SK-N-SH (cell line): ENCODE measurements around the gene FAM20C. TPM values are rescaled to one million over a fixed set of nuclear protein-coding genes. Genes with fewer than 3 reads are reported as not detected.

Experiments used
- CTCF ChIA-PET: fragments of 300-600, 350-600 bp; formaldehyde crosslinking; extraction: SDS; loops from one replicate; lab custom pipeline; 2021; lab: Yijun Ruan, JAX
- POLR2A ChIA-PET: fragments of 350-600 bp; sonication (Branson Sonifier 250); formaldehyde crosslinking; extraction: SDS; loops from one replicate; lab custom pipeline; 2020; ENCODE audit warnings: antibody characterized with exemption, inconsistent platforms; lab: Yijun Ruan, JAX
- DNase-seq: peaks from one replicate; pipeline ENCODE4 v3.0.0; 2012
- H2AFZ ChIP-seq: fragments of 200-600 bp; sonication (generic); 2 replicates; pipeline ENCODE4 v1.8.1; 2016; ENCODE audit warnings: antibody characterized with exemption, mild to moderate bottlenecking, low read depth
- H3F3A ChIP-seq: fragments of 200-600 bp; sonication (generic); replicated peaks from 2 replicates; pipeline ENCODE3; 2016; ENCODE audit warnings: antibody characterized with exemption, mild to moderate bottlenecking; ENCODE audit not compliant: insufficient read depth
- H3K27ac ChIP-seq, 2 experiments: fragments of 200-500 bp in 1 of 2; fragments of 200-600 bp in 1 of 2; sonication (Bioruptor generic) in 1 of 2; sonication (generic), shearing (Covaris generic) in 1 of 2; 2 replicates each; pipeline versions ENCODE4 v1.5.1 to v1.6.1; 2014 to 2016; ENCODE audit warnings: low read depth in 2 of 2, inconsistent platforms in 1 of 2, low read length in 1 of 2, mild to moderate bottlenecking in 1 of 2, mixed read lengths in 1 of 2
- H3K27me3 ChIP-seq: fragments of 200-600 bp; sonication (generic), shearing (Covaris generic); 2 replicates; pipeline ENCODE4 v1.6.1; 2016; ENCODE audit warnings: mixed run types; ENCODE audit not compliant: insufficient read depth
- H3K36me3 ChIP-seq, 2 experiments: fragments of 200-500 bp in 1 of 2; fragments of 200-600 bp in 1 of 2; sonication (Bioruptor generic) in 1 of 2; sonication (generic) in 1 of 2; replicated peaks in 1 of 2; 2 replicates each; pipeline versions ENCODE3 to v1.5.1; 2014 to 2016; ENCODE audit warnings: low read length in 1 of 2, mild to moderate bottlenecking in 1 of 2; ENCODE audit not compliant: insufficient read depth in 2 of 2, control insufficient read depth in 1 of 2
- H3K4me1 ChIP-seq, 2 experiments: fragments of 200-500 bp in 1 of 2; fragments of 200-600 bp in 1 of 2; sonication (Bioruptor generic) in 1 of 2; sonication (generic), shearing (Covaris generic) in 1 of 2; 2 replicates each; pipeline versions ENCODE4 v1.5.1 to v1.6.1; 2014 to 2016; ENCODE audit warnings: low read depth in 1 of 2, low read length in 1 of 2, mixed run types in 1 of 2; ENCODE audit not compliant: insufficient read depth in 2 of 2, control insufficient read depth in 1 of 2
- H3K4me2 ChIP-seq: fragments of 200-600 bp; sonication (generic), shearing (Covaris generic); 2 replicates; pipeline ENCODE4 v1.6.1; 2017; ENCODE audit warnings: mixed run types
- H3K4me3 ChIP-seq, 2 experiments: fragments of 200-500 bp in 1 of 2; fragments of 200-600 bp in 1 of 2; sonication (Bioruptor generic) in 1 of 2; sonication (generic), shearing (Covaris generic) in 1 of 2; 2 replicates each; pipeline versions ENCODE4 v1.5.1 to v1.8.1; 2014 to 2016; ENCODE audit warnings: low read depth in 2 of 2, inconsistent platforms in 1 of 2, low read length in 1 of 2, mild to moderate bottlenecking in 1 of 2, mixed read lengths in 1 of 2, moderate library complexity in 1 of 2
- H3K79me2 ChIP-seq: fragments of 200-600 bp; sonication (generic); 2 replicates; pipeline ENCODE4 v1.8.1; 2017; ENCODE audit warnings: mild to moderate bottlenecking; ENCODE audit not compliant: insufficient read depth
- H3K9ac ChIP-seq: fragments of 200-600 bp; sonication (generic); 2 replicates; pipeline ENCODE4 v1.6.1; 2017; ENCODE audit warnings: mixed run types
- H3K9me2 ChIP-seq: fragments of 200-600 bp; sonication (generic); 2 replicates; pipeline ENCODE4 v1.6.1; 2017; ENCODE audit warnings: mixed run types
- H3K9me3 ChIP-seq: fragments of 200-600 bp; sonication (generic); 2 replicates; pipeline ENCODE4 v1.6.1; 2017; ENCODE audit warnings: mixed run types, mild to moderate bottlenecking, moderate library complexity
- H4K20me1 ChIP-seq: fragments of 200-600 bp; sonication (generic); 2 replicates; pipeline ENCODE4 v1.6.1; 2017; ENCODE audit warnings: mild to moderate bottlenecking, mixed run types; ENCODE audit not compliant: insufficient read depth
- CHD2 ChIP-seq: fragments of 150-350 bp; IDR thresholded peaks from 2 replicates; pipeline ENCODE4 v1.6.1; 2018; ENCODE audit warnings: low read length; ENCODE audit not compliant: partially characterized antibody
- GABPA ChIP-seq: IDR thresholded peaks from 2 replicates; pipeline ENCODE4 v1.4.0; 2012; ENCODE audit warnings: low read depth, mild to moderate bottlenecking
- JUND ChIP-seq: IDR thresholded peaks from 2 replicates; pipeline ENCODE4 v1.4.0; 2012
- MEF2A ChIP-seq: IDR thresholded peaks from 2 replicates; pipeline ENCODE4 v1.4.0; 2012; ENCODE audit warnings: low read depth, borderline replicate concordance
- NFIC ChIP-seq: IDR thresholded peaks from 2 replicates; pipeline ENCODE4 v1.4.0; 2012; ENCODE audit warnings: borderline replicate concordance
- NRF1 ChIP-seq: IDR thresholded peaks from 2 replicates; pipeline ENCODE4 v1.6.1; 2012; ENCODE audit warnings: low read depth, mild to moderate bottlenecking, low read length
- RCOR1 ChIP-seq: fragments of 150-350 bp; IDR thresholded peaks from 2 replicates; pipeline ENCODE4 v1.6.1; 2017; ENCODE audit warnings: antibody characterized with exemption, low read length
- RFX5 ChIP-seq: IDR thresholded peaks from 2 replicates; pipeline ENCODE4 v1.6.1; 2012; ENCODE audit warnings: mild to moderate bottlenecking, improper control_type of control experiment, low read length
- SIN3A ChIP-seq: IDR thresholded peaks from 2 replicates; pipeline ENCODE4 v1.6.1; 2012; ENCODE audit warnings: low read depth, mild to moderate bottlenecking, low read length, moderate library complexity, borderline replicate concordance
- SMC3 ChIP-seq: IDR thresholded peaks from 2 replicates; pipeline ENCODE4 v1.6.1; 2012; ENCODE audit warnings: low read depth, low read length, improper control_type of control experiment
- TCF12 ChIP-seq: IDR thresholded peaks from 2 replicates; pipeline ENCODE4 v1.4.0; 2012
- TEAD4 ChIP-seq: IDR thresholded peaks from 2 replicates; pipeline ENCODE4 v1.4.0; 2012; ENCODE audit warnings: mild to moderate bottlenecking, borderline replicate concordance; ENCODE audit not compliant: insufficient read depth
- YY1 ChIP-seq: IDR thresholded peaks from 2 replicates; pipeline ENCODE4 v1.4.0; 2012; ENCODE audit warnings: low read depth, mild to moderate bottlenecking
- WGBS: methylation state at CpG from one replicate; pipeline ENCODE4 v1.1.6; 2017; ENCODE audit warnings: low lambda C conversion rate; 5-methylcytosine and 5-hydroxymethylcytosine counted together
- polyA plus RNA-seq, 3 experiments: library from polyadenylated mRNA; depleted of rRNA; stranded (reverse); fragments of >200 nt; gene quantifications; 2 replicates each; pipeline ENCODE4 v1.2.3, GENCODE V29; 2012
- TF ChIP-seq, protein P1 (sequence below): fragments of 150-350 bp; IDR thresholded peaks from 2 replicates; pipeline ENCODE4 v1.6.1; 2016; ENCODE audit warnings: mild to moderate bottlenecking, low read depth, low read length
- TF ChIP-seq, protein P2 (sequence below): IDR thresholded peaks from 2 replicates; pipeline ENCODE4 v1.6.1; 2012; ENCODE audit warnings: mild to moderate bottlenecking, low read depth, low read length, moderate library complexity
- TF ChIP-seq, protein P3 (sequence below): IDR thresholded peaks from 2 replicates; pipeline ENCODE4 v1.4.0; 2012; ENCODE audit warnings: low read depth
- TF ChIP-seq, protein P4 (sequence below): IDR thresholded peaks from 2 replicates; pipeline ENCODE4 v1.4.0; 2012; ENCODE audit warnings: low read depth, borderline replicate concordance

FAM20C gene
- polyA plus RNA-seq, 1 of the 3 experiments (the other 2 are of a cell fraction) = 12.7 TPM

DNA sequence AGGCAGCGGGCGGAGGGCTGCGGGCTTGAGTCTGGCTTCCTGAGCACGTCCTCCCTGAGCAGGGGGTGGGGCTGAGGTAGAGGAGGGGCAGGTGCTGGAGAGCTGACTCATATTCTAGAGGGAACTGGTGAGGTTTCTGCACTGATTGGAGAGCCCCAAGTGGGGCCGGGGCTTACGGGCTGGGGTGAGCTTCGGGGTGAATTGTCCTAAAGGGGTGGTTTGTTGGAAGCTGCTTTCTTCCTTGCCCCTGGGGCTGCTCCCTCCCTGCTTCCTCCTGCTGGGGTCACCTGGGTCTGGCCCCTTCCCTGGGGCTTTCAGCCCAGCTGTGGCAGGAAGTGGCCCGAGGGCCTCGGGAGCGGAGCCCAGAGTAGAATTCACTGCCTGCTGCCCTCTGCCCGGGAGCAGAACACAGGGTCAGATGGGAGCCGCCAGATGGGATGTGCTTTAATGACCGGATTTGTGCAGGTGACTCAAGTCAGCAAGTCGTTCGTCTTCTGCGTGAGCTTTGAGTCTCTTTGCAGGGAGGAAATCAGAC, 48.6 kb downstream of the FAM20C start:
- no peak for DNase-seq
- H3K4me3 ChIP-seq = no peak overlapping the region
- no peaks in the 10 kb centered on the region for H3K79me2 ChIP-seq
- no peaks in the 10 kb centered on the region for H3K4me1 ChIP-seq
- no peaks in the 10 kb centered on the region for H3K9me2 ChIP-seq
- no peak overlapping the region for H3K9ac ChIP-seq
- TF ChIP-seq, protein P1, sequence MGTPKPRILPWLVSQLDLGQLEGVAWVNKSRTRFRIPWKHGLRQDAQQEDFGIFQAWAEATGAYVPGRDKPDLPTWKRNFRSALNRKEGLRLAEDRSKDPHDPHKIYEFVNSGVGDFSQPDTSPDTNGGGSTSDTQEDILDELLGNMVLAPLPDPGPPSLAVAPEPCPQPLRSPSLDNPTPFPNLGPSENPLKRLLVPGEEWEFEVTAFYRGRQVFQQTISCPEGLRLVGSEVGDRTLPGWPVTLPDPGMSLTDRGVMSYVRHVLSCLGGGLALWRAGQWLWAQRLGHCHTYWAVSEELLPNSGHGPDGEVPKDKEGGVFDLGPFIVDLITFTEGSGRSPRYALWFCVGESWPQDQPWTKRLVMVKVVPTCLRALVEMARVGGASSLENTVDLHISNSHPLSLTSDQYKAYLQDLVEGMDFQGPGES = no peak
- TF ChIP-seq, protein P2, sequence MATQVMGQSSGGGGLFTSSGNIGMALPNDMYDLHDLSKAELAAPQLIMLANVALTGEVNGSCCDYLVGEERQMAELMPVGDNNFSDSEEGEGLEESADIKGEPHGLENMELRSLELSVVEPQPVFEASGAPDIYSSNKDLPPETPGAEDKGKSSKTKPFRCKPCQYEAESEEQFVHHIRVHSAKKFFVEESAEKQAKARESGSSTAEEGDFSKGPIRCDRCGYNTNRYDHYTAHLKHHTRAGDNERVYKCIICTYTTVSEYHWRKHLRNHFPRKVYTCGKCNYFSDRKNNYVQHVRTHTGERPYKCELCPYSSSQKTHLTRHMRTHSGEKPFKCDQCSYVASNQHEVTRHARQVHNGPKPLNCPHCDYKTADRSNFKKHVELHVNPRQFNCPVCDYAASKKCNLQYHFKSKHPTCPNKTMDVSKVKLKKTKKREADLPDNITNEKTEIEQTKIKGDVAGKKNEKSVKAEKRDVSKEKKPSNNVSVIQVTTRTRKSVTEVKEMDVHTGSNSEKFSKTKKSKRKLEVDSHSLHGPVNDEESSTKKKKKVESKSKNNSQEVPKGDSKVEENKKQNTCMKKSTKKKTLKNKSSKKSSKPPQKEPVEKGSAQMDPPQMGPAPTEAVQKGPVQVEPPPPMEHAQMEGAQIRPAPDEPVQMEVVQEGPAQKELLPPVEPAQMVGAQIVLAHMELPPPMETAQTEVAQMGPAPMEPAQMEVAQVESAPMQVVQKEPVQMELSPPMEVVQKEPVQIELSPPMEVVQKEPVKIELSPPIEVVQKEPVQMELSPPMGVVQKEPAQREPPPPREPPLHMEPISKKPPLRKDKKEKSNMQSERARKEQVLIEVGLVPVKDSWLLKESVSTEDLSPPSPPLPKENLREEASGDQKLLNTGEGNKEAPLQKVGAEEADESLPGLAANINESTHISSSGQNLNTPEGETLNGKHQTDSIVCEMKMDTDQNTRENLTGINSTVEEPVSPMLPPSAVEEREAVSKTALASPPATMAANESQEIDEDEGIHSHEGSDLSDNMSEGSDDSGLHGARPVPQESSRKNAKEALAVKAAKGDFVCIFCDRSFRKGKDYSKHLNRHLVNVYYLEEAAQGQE = no peak
- no peak for TF ChIP-seq RCOR1
- TF ChIP-seq TCF12 = no peak
- no peak for TF ChIP-seq JUND
- TF ChIP-seq, all 33 proteins: peak for 0
- Histone ChIP-seq H3F3A (no peaks in the 10 kb centered on the region), H2AFZ (no peak overlapping the region), H3K9me3 (no peaks in the 10 kb centered on the region), H3K27ac (no peak overlapping the region), H4K20me1 (no peaks in the 10 kb centered on the region), H3K27me3 (no peaks in the 10 kb centered on the region), H3K36me3 (peaks cover 0 to 5% of the 10 kb centered on the region in 2 experiments), H3K4me2 (no peak overlapping the region)
- POLR2A ChIA-PET = no interaction called here
- WGBS = 69% methylated on average over 11 of the region's 16 CpGs
- CTCF ChIA-PET = interaction anchor here (1.2 kb wide), 1 partner anchor 23 kb away, joined by 3 read pairs; no protein-coding TSS in a partner anchor

DNA sequence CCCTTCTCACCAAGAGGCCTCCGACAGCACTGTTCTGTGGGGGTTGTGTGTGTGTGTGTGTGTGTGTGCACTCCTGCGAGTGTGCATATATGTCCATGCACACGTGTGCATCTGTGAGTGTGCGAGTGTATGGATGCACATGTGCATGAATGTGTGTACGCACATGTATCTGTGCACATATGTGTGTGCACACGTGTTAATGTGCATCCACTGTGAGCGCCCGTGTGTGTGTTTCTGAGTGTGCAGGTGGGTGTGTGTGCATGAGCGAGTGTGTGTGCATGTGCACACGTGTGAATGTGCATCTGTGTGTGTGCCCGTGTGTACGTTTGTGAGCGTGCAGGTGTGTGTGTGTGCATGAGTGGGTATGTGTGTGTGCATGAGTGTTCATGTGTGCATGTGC, 49.1 kb downstream of the FAM20C start:
- no peak for DNase-seq
- no peaks in the 10 kb centered on the region for H3K4me1 ChIP-seq
- H3K9me3 ChIP-seq = no peaks in the 10 kb centered on the region
- WGBS = 88% methylated on average over 13 of the region's 13 CpGs
- H3K4me2 ChIP-seq = no peak overlapping the region
- H3K9ac ChIP-seq = no peak overlapping the region
- no peaks in the 10 kb centered on the region for H3K79me2 ChIP-seq
- POLR2A ChIA-PET = no interaction called here
- H3K27ac ChIP-seq = no peak overlapping the region
- no peak for TF ChIP-seq YY1
- TF ChIP-seq JUND = no peak
- TF ChIP-seq RFX5 = no peak
- TF ChIP-seq CHD2 = no peak
- TF ChIP-seq, protein P2 = no peak
- TF ChIP-seq, protein P3, sequence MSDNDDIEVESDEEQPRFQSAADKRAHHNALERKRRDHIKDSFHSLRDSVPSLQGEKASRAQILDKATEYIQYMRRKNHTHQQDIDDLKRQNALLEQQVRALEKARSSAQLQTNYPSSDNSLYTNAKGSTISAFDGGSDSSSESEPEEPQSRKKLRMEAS = no peak
- TF ChIP-seq, protein P4, sequence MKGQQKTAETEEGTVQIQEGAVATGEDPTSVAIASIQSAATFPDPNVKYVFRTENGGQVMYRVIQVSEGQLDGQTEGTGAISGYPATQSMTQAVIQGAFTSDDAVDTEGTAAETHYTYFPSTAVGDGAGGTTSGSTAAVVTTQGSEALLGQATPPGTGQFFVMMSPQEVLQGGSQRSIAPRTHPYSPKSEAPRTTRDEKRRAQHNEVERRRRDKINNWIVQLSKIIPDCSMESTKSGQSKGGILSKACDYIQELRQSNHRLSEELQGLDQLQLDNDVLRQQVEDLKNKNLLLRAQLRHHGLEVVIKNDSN = no peak
- no peak for TF ChIP-seq NRF1
- TF ChIP-seq SMC3 = no peak
- TF ChIP-seq SIN3A = no peak
- TF ChIP-seq, protein P1 = no peak
- no peak for TF ChIP-seq NFIC
- TF ChIP-seq GABPA = no peak
- TF ChIP-seq MEF2A = no peak
- TF ChIP-seq TEAD4 = no peak
- peaks cover 0 to 5% of the 10 kb centered on the region in 2 experiments for H3K36me3 ChIP-seq
- no peak overlapping the region for H3K4me3 ChIP-seq
- no peak overlapping the region for H2AFZ ChIP-seq
- H3K27me3 ChIP-seq = no peaks in the 10 kb centered on the region
- CTCF ChIA-PET = interaction anchor here (1.2 kb wide), 1 partner anchor 23 kb away, joined by 3 read pairs; no protein-coding TSS in a partner anchor
- H3F3A ChIP-seq = no peaks in the 10 kb centered on the region
- no peaks in the 10 kb centered on the region for H4K20me1 ChIP-seq
- H3K9me2 ChIP-seq = no peaks in the 10 kb centered on the region
